Gastroesophageal sphincter (tissue), 4 donors: ENCODE data around the gene PDE4B. TPM values are rescaled to one million over a fixed set of nuclear protein-coding genes. Genes with fewer than 3 reads are reported as not detected.

Source experiments
- ATAC-seq: fragments of 150-250 bp; one replicate; pipeline ENCODE4 v1.9.1; 2016; ENCODE audit warnings: mild to moderate bottlenecking, moderate library complexity
- H3K27ac ChIP-seq, 4 donors: fragments of 200-600 bp; sonication (generic) in 3 of 4; 1 replicate in 3 of 4; 2 replicates in 1 of 4; pipeline ENCODE4 v1.5.1; 2016 to 2019
- H3K27me3 ChIP-seq: fragments of 200-600 bp; sonication (generic); one replicate; pipeline ENCODE4 v1.5.1; 2019
- H3K36me3 ChIP-seq, 2 donors: fragments of 200-600 bp; sonication (generic); one replicate each; pipeline ENCODE4 v1.5.1; 2019; ENCODE audit warnings: control low read depth in 1 of 2
- H3K4me1 ChIP-seq, 3 donors: fragments of 200-600 bp; sonication (generic); 1 replicate in 2 of 3; 2 replicates in 1 of 3; pipeline ENCODE4 v1.5.1; 2016 to 2019; ENCODE audit warnings: control low read depth in 2 of 3
- H3K4me3 ChIP-seq, 2 donors: fragments of 200-600 bp; sonication (generic); one replicate each; pipeline ENCODE4 v1.5.1; 2019; ENCODE audit warnings: mild to moderate bottlenecking in 1 of 2, moderate library complexity in 1 of 2
- H3K9me3 ChIP-seq, 3 donors: fragments of 200-600 bp; sonication (generic); one replicate each; pipeline ENCODE4 v1.5.1; 2017 to 2019; ENCODE audit warnings: control low read depth in 2 of 3
- CTCF ChIP-seq, 4 experiments: fragments of 200-600 bp in 2 of 4; fragments of 450-650 bp in 2 of 4; sonication (generic) in 1 of 4; IDR thresholded peaks; one replicate each; pipeline ENCODE4 v1.5.1; 2017 to 2019; ENCODE audit warnings: antibody characterized with exemption in 4 of 4, mild to moderate bottlenecking in 2 of 4, moderate library complexity in 2 of 4
- EP300 ChIP-seq: sonication (generic); formaldehyde crosslinking; IDR thresholded peaks from one replicate; pipeline ENCODE4 v1.6.1; 2017; ENCODE audit warnings: antibody characterized with exemption, mild to moderate bottlenecking
- POLR2A ChIP-seq, 2 donors: fragments of 450-650 bp; IDR thresholded peaks; one replicate each; pipeline ENCODE4 v1.6.1; 2017; ENCODE audit warnings: antibody characterized with exemption in 2 of 2, mild to moderate bottlenecking in 2 of 2, moderate library complexity in 1 of 2
- POLR2AphosphoS5 ChIP-seq: sonication (generic); formaldehyde crosslinking; IDR thresholded peaks from one replicate; pipeline ENCODE4 v1.6.1; 2017; ENCODE audit warnings: antibody characterized with exemption
- WGBS, 2 donors: methylation state at CpG; one replicate each; pipeline ENCODE4 v1.1.5; 2018; ENCODE audit warnings: low coverage in 1 of 2; 5-methylcytosine and 5-hydroxymethylcytosine counted together
- total RNA-seq, 4 donors: library from RNA; depleted of rRNA; stranded (reverse); fragments of >200 nt; gene quantifications; one replicate each; pipeline ENCODE4 v1.1.0, GENCODE V29; 2016

PDE4B gene
- total RNA-seq, 4 donors from 2014 or later: 5.9 to 16.2 (median 8.8) TPM

- WGBS, 2 donors: 52 to 78% methylated on average over 3 of the region's 3 CpGs
- ATAC-seq: no peak
- TF ChIP-seq POLR2A (IDR thresholded peaks at IDR 0.05) (no peak), EP300 (no peak), POLR2AphosphoS5 (no peak), CTCF (IDR thresholded peaks at IDR 0.05) (no peak)
These were observed 39.6 kb downstream of the PDE4B start for GRCh38 chr1:65832296-65832695.

GRCh38 chr1:65836686-65837085 lies 44.0 kb downstream of the PDE4B start:
- TF ChIP-seq POLR2AphosphoS5: no peak
- TF ChIP-seq EP300: no peak
- no peak for TF ChIP-seq POLR2A (IDR thresholded peaks at IDR 0.05)
- TF ChIP-seq CTCF (IDR thresholded peaks at IDR 0.05): no peak
- H3K36me3 ChIP-seq: no peaks in the 10 kb centered on the region
- H3K27ac ChIP-seq: no peak overlapping the region
- no peak overlapping the region for H3K4me3 ChIP-seq
- H3K9me3 ChIP-seq: no peaks in the 10 kb centered on the region
- no peaks in the 10 kb centered on the region for H3K27me3 ChIP-seq
- no peaks in the 10 kb centered on the region for H3K4me1 ChIP-seq
- 43% methylated on average over 2 to 3 of the region's 3 CpGs for WGBS, 2 donors
- no peak for ATAC-seq

More at GRCh38 chr1:65832296-65832695, 39.6 kb downstream of the PDE4B start:
- H3K9me3 ChIP-seq: no peaks in the 10 kb centered on the region
- H3K4me1 ChIP-seq: no peaks in the 10 kb centered on the region
- H3K36me3 ChIP-seq: no peaks in the 10 kb centered on the region
- no peaks in the 10 kb centered on the region for H3K27me3 ChIP-seq
- no peak overlapping the region for H3K4me3 ChIP-seq
- H3K27ac ChIP-seq: no peak overlapping the region

- TF ChIP-seq EP300: no peak
- no peak for TF ChIP-seq POLR2A (IDR thresholded peaks at IDR 0.05)
- TF ChIP-seq POLR2AphosphoS5: no peak
- no peak for TF ChIP-seq CTCF (IDR thresholded peaks at IDR 0.05)
- Histone ChIP-seq H3K9me3 (no peaks in the 10 kb centered on the region), H3K4me1 (peaks cover 0 to 7% (median 0%) of the 10 kb centered on the region in 3 donors), H3K4me3 (no peak overlapping the region), H3K36me3 (no peaks in the 10 kb centered on the region), H3K27ac (no peak overlapping the region), H3K27me3 (no peaks in the 10 kb centered on the region)
- 89 to 96% methylated on average over 7 of the region's 7 CpGs for WGBS, 2 donors
- no peak for ATAC-seq
These were observed 48.0 kb downstream of the PDE4B start for GRCh38 chr1:65840683-65841082.

- Histone ChIP-seq H3K4me1 (peaks cover 0 to 7% (median 0%) of the 10 kb centered on the region in 3 donors), H3K9me3 (peaks cover 0 to 10% (median 0%) of the 10 kb centered on the region in 3 donors), H3K36me3 (no peaks in the 10 kb centered on the region), H3K27me3 (no peaks in the 10 kb centered on the region), H3K4me3 (no peak overlapping the region), H3K27ac (no peak overlapping the region)
- 34 to 54% methylated on average over 4 of the region's 4 CpGs for WGBS, 2 donors
- TF ChIP-seq POLR2A (IDR thresholded peaks at IDR 0.05): no peak
- TF ChIP-seq CTCF (IDR thresholded peaks at IDR 0.05): no peak
- TF ChIP-seq POLR2AphosphoS5: no peak
- no peak for TF ChIP-seq EP300
- ATAC-seq: no peak
These were observed 51.6 kb downstream of the PDE4B start for GRCh38 chr1:65844296-65844695.

- Histone ChIP-seq H3K27ac (no peak overlapping the region), H3K27me3 (no peaks in the 10 kb centered on the region), H3K36me3 (no peaks in the 10 kb centered on the region), H3K4me1 (peaks cover 0 to 7% (median 0%) of the 10 kb centered on the region in 3 donors), H3K4me3 (no peak overlapping the region), H3K9me3 (peaks cover 0 to 14% (median 0%) of the 10 kb centered on the region in 3 donors)
- no peak for ATAC-seq
- TF ChIP-seq CTCF (IDR thresholded peaks at IDR 0.05): no peak
- TF ChIP-seq POLR2AphosphoS5: no peak
- no peak for TF ChIP-seq POLR2A (IDR thresholded peaks at IDR 0.05)
- no peak for TF ChIP-seq EP300
- 22 to 30% methylated on average over 3 of the region's 3 CpGs for WGBS, 2 donors
These were observed 52.3 kb downstream of the PDE4B start for GRCh38 chr1:65844821-65845534.
